ACC112 (cell line): ENCODE data around the gene GRM4.

Experiments
- H2AFZ ChIP-seq: fragments of 200-600 bp; sonication (generic); one replicate; pipeline ENCODE4 v1.6.0; 2017; ENCODE audit warnings: antibody characterized with exemption, low read length; ENCODE audit not compliant: unreplicated experiment
- H3K27ac ChIP-seq: fragments of 200-600 bp; sonication (generic); 2 replicates; pipeline ENCODE4 v1.5.1; 2014; ENCODE audit warnings: low read depth, mild to moderate bottlenecking, antibody characterized with exemption, low read length, moderate library complexity
- H3K27me3 ChIP-seq: fragments of 200-600 bp; sonication (generic); 2 replicates; pipeline ENCODE4 v1.6.1; 2014; ENCODE audit warnings: mild to moderate bottlenecking, antibody characterized with exemption, low read length, moderate library complexity, mixed read lengths; ENCODE audit not compliant: insufficient read depth
- H3K36me3 ChIP-seq: fragments of 200-600 bp; sonication (generic); 2 replicates; pipeline ENCODE4 v1.6.1; 2016; ENCODE audit warnings: mild to moderate bottlenecking, antibody characterized with exemption, low read length, moderate library complexity, mixed read lengths; ENCODE audit not compliant: insufficient read depth
- H3K4me1 ChIP-seq: fragments of 200-600 bp; sonication (generic); one replicate; pipeline ENCODE4 v1.6.1; 2016; ENCODE audit warnings: low read length, mixed read lengths; ENCODE audit not compliant: insufficient read depth, unreplicated experiment, control insufficient read depth
- H3K4me3 ChIP-seq: fragments of 200-600 bp; sonication (generic); 2 replicates; pipeline ENCODE4 v1.5.1; 2014; ENCODE audit warnings: mild to moderate bottlenecking, low read depth, low read length
- H3K79me2 ChIP-seq: fragments of 200-600 bp; sonication (generic); one replicate; pipeline ENCODE4 v1.6.0; 2016; ENCODE audit warnings: low read length; ENCODE audit not compliant: control insufficient read depth, unreplicated experiment, insufficient read depth

Gene GRM4

GRCh38 chr6:33991610-33992009 is 154.3 kb downstream of the GRM4 start:
- Histone ChIP-seq H2AFZ (no peak overlapping the region), H3K36me3 (no peaks in the 10 kb centered on the region), H3K4me1 (no peaks in the 10 kb centered on the region), H3K27me3 (peaks cover 80% of the 10 kb centered on the region), H3K27ac (no peak overlapping the region), H3K79me2 (no peaks in the 10 kb centered on the region), H3K4me3 (no peak overlapping the region)

- peaks cover 68% of the 10 kb centered on the region for H3K27me3 ChIP-seq
- H3K36me3 ChIP-seq: no peaks in the 10 kb centered on the region
- H3K79me2 ChIP-seq: no peaks in the 10 kb centered on the region
- H3K4me1 ChIP-seq: no peaks in the 10 kb centered on the region
- H3K4me3 ChIP-seq: no peak overlapping the region
- no peak overlapping the region for H2AFZ ChIP-seq
- H3K27ac ChIP-seq: no peak overlapping the region
Observed at GRCh38 chr6:33990061-33990541, 155.8 kb downstream of the GRM4 start.

- H3K27ac ChIP-seq: no peak overlapping the region
- no peak overlapping the region for H3K4me3 ChIP-seq
- H3K79me2 ChIP-seq: no peaks in the 10 kb centered on the region
- H3K4me1 ChIP-seq: no peaks in the 10 kb centered on the region
- peaks cover 60% of the 10 kb centered on the region for H3K27me3 ChIP-seq
- no peak overlapping the region for H2AFZ ChIP-seq
- H3K36me3 ChIP-seq: no peaks in the 10 kb centered on the region
Observed at GRCh38 chr6:33989016-33989854, 156.7 kb downstream of the GRM4 start.

- no peaks in the 10 kb centered on the region for H3K36me3 ChIP-seq
- H2AFZ ChIP-seq: no peak overlapping the region
- no peaks in the 10 kb centered on the region for H3K79me2 ChIP-seq
- peaks cover 59% of the 10 kb centered on the region for H3K27me3 ChIP-seq
- no peak overlapping the region for H3K27ac ChIP-seq
- no peak overlapping the region for H3K4me3 ChIP-seq
- H3K4me1 ChIP-seq: no peaks in the 10 kb centered on the region
Observed at GRCh38 chr6:33988121-33989015, 157.5 kb downstream of the GRM4 start.

GRCh38 chr6:33987531-33988021 is 158.3 kb downstream of the GRM4 start:
- Histone ChIP-seq H3K79me2 (no peaks in the 10 kb centered on the region), H3K4me1 (no peaks in the 10 kb centered on the region), H3K27ac (no peak overlapping the region), H3K36me3 (no peaks in the 10 kb centered on the region), H3K4me3 (no peak overlapping the region), H3K27me3 (peaks cover 52% of the 10 kb centered on the region), H2AFZ (no peak overlapping the region)

- H3K4me1 ChIP-seq: no peaks in the 10 kb centered on the region
- no peak overlapping the region for H2AFZ ChIP-seq
- H3K27me3 ChIP-seq: peaks cover 38% of the 10 kb centered on the region
- H3K36me3 ChIP-seq: no peaks in the 10 kb centered on the region
- no peaks in the 10 kb centered on the region for H3K79me2 ChIP-seq
- no peak overlapping the region for H3K4me3 ChIP-seq
- no peak overlapping the region for H3K27ac ChIP-seq
Observed at GRCh38 chr6:33985947-33986346, 159.9 kb downstream of the GRM4 start.

- no peaks in the 10 kb centered on the region for H3K79me2 ChIP-seq
- H2AFZ ChIP-seq: no peak overlapping the region
- no peaks in the 10 kb centered on the region for H3K36me3 ChIP-seq
Observed at GRCh38 chr6:33985313-33985751, 160.6 kb downstream of the GRM4 start.

GRCh38 chr6:33984466-33985312 is 161.2 kb downstream of the GRM4 start:
- no peak overlapping the region for H3K27ac ChIP-seq
- H3K4me1 ChIP-seq: no peaks in the 10 kb centered on the region
- no peaks in the 10 kb centered on the region for H3K36me3 ChIP-seq
- no peaks in the 10 kb centered on the region for H3K79me2 ChIP-seq
- H3K27me3 ChIP-seq: peaks cover 28% of the 10 kb centered on the region
- H3K4me3 ChIP-seq: no peak overlapping the region
- no peak overlapping the region for H2AFZ ChIP-seq

More at GRCh38 chr6:33985313-33985751, 160.6 kb downstream of the GRM4 start:
- Histone ChIP-seq H3K4me1 (no peaks in the 10 kb centered on the region), H3K27ac (no peak overlapping the region), H3K27me3 (peaks cover 34% of the 10 kb centered on the region), H3K4me3 (no peak overlapping the region)

GRCh38 chr6:33983721-33984465 is 162.0 kb downstream of the GRM4 start:
- no peak overlapping the region for H3K27ac ChIP-seq
- H3K79me2 ChIP-seq: no peaks in the 10 kb centered on the region
- H2AFZ ChIP-seq: no peak overlapping the region
- peaks cover 34% of the 10 kb centered on the region for H3K27me3 ChIP-seq
- H3K36me3 ChIP-seq: no peaks in the 10 kb centered on the region
- no peaks in the 10 kb centered on the region for H3K4me1 ChIP-seq
- H3K4me3 ChIP-seq: no peak overlapping the region
